ENCODE data around the gene GH2.
"Not testable (repeated sequence)": the region's sequence is repeated elsewhere in the genome, so short reads cannot be mapped to it uniquely, and the experiment has no call there.

Gene GH2

DNA sequence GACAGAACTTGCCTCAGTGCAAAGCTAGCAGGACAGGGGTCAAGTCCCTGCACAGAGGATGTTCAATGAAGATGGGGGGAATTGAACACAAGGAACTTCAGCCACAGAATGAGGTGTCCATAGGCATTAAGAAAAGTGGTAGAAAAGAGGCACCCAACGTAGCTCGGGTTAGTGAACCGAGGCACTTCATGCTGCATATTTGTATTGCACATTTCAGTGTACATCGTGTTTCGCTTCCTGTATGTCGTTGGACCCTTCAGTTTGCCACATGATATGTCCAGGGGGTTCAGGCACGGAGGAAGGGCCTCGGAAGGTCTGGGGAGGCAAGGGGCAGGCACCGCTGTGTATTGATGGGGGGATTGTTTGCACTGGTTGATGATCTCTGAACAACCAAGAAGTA, 3.3 kb downstream of the GH2 start:
- in situ Hi-C loops (cut with MboI; ENCODE audit: low sequenced_read_pairs), result not testable (repeated sequence)

DNA sequence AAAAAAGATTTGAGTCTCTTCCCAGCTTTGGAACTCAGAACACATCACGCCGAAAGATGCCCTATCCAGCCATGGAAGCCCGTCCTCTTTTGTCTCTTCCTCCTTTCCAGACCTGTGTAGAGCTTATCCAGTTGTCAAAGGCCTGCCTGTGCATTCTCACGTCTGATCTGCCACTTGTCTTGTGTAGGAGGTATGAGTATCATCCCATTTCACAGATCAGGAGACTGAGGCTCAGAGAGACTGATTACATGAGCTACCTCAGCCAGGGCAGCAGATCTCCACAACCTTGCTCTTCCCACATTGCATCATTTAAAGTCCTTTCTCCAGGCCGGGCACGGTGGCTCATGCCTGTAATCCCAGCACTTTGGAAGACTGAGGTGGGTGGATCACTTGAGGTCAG, 7.1 kb downstream of the GH2 start:
- in situ Hi-C loops (cut with MboI; ENCODE audit: low sequenced_read_pairs), result not testable (repeated sequence)

DNA sequence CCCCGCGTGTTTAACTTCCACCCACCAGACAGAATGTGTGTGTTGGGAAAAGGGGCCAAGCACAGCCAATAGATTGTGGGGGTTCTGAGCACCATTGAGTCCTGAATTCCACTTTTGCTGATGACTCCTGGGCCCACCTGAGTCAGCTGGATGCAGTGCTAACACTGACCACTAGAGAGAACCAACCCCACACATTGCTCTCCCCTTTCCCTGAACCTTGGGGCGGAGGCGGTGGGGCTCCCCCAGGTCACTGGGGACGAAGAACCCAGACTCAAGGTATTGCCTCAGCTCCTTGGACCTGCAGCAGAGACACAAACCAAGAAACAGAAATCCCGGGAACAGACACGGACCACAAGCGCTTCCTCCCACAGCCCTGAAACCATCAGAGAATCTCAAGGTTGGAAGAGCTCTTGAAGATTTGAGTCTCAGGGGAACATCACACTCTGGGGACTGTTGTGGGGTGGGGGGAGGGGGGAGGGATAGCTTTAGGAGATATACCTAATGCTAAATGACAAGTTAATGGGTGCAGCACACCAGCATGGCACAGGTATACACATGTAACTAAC, 7.6 kb downstream of the GH2 start:
- in situ Hi-C loops (cut with MboI; ENCODE audit: low sequenced_read_pairs), result not testable (repeated sequence)

DNA sequence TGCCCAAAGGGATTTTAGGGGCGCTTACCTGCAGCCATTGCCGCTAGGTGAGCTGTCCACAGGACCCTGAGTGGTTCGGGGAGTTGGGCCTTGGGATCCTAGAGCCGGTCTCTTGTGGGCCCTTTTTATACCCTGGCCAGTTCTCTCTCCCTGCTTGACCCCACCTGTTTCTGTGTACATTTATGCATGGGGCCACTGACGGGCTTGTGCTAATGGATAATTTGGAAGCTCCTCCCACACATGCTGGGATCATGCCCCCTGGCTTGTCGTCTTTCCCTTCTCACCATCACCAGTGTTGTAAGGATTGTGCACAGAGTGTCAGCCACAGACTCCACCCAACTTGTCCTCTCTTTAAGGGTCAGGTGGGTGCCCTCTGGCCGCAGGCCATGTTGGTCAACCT, 8.2 kb downstream of the GH2 start, which contains the start of gene CSH2:
CSH2 (minus strand) TSS at position 101 of the 400 bp plus-strand sequence; CDS start at position 38, 63 bp downstream.
- in situ Hi-C loops (cut with MboI; ENCODE audit: low sequenced_read_pairs), result not testable (repeated sequence)

DNA sequence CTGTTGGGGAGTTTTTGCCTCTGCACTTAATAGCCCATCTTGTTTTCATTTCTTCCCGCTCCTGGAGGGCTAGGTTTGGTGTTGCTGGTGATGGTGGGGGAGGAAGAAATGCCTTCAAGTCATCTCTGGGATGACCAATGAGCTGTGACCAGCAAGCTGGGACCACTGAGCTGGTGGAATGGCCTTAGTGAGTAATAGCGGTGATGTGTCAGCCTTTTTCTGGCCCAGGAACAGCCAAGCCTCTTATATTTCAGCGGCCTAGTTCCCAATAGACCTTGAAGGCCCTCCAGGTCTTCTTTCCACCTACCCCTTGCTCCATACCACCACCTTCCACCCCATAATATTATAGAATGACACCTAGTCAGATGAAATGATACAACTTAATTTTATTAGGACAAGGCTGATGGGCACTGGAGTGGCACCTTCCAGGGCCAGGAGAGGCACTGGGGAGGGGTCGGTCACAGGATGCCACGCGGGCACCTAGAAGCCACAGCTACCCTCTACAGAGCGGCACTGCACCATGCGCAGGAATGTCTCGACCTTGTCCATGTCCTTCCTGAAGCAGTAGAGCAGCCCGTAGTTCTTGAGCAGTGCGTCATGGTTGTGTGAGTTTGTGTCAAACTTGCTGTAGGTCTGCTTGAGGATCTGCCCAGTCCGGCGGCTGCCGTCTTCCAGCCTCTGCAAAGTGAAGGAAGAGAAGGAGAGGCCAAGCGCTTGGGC, 9.9 kb downstream of the GH2 start:
- in situ Hi-C loops (cut with MboI; ENCODE audit: low sequenced_read_pairs), result not testable (repeated sequence)

DNA sequence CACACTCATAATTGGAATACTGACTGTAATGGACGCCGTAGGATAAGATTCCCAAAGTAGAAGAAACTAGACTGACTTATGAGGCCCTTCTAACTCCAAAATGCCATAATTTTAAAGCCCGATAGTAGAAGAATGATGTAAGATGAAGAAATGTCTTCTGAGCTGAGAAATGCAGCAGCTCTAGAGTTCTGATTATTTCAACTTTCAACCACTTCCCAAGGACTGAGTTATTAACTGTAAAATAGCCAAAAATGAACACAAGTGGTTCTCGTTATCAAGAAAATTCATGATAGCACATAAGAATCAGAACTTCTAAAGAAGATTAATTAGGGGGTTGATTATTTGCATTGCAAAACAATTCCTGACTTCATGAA, 11.5 kb downstream of the GH2 start:
- in situ Hi-C loops (cut with MboI; ENCODE audit: low sequenced_read_pairs), result not testable (repeated sequence)

DNA sequence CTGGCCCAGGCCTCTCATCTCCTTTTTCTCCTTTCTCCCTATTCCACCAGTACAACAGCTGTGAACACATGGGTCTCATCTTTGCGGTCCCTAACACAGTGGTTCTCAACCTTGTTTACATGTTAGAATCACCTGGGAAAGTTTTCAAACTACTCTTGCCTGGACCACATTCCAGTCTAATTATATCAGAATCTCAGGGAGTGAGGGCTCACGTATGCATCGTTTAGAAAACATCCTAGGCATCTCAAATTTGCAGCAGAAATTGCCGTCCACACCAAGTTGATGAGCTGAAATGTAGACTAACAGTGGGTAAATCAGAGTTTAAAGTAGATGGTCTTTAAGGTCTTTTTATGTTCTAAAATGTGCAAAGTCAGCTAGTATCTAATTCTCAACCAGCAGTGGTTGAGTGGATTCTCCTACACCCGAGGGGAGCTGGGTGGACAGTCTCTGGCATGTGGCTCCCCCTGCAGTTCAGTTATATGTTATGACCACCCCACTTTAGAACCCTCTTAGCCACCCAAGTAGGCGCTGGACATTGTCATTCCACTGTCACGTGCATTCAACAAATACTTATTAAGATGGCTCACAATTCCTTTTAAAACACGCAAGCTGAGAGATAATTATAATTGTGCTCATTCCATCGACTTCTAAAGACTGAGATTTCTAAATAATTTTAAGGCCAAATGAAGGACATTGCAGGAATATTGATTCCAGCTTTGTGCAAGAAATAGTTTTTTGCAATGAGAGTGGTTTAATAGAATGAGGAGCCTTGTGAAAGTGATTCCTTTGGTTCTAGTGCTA, 12.1 kb downstream of the GH2 start:
- in situ Hi-C loops (cut with MboI; ENCODE audit: low sequenced_read_pairs), result not testable (repeated sequence)

DNA sequence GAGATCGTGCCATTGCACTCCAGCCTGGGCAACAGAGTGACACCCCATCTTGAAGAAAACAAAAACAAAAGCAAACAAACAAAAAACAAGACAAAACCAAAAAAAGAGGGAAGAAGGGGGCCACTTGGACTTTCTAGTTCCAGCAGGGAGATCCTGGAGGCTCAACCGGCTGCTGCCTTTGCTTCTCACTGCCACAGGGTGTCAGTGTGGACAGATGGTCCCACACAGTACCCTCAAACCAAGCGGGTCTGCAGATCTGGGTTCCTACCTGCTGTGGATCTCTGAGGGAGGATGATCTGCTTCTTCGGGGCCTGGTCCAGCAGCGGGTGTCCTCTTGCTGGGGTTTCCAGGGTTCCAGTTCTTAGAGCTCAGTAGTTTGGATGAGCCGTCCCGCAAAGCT, 15.1 kb downstream of the GH2 start:
- in situ Hi-C loops (cut with MboI; ENCODE audit: low sequenced_read_pairs), result not testable (repeated sequence)

DNA sequence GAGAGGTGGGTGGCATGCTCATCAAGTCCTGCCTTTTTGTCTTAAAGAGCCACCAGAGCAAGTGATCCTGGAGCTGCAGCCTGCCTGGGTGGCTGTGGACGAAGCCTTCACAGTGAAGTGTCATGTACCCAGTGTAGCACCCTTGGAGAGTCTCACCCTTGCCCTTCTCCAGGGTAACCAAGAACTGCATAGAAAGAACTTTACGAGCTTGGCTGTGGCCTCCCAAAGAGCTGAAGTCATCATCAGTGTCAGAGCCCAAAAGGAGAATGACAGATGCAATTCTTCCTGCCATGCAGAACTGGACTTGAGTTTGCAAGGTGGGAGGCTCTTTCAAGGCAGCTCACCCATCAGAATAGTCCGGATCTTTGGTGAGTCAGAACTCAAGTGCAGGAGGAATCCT, 22.5 kb downstream of the GH2 start:
- in situ Hi-C loops (cut with MboI; ENCODE audit: low sequenced_read_pairs), result no loop called here

DNA sequence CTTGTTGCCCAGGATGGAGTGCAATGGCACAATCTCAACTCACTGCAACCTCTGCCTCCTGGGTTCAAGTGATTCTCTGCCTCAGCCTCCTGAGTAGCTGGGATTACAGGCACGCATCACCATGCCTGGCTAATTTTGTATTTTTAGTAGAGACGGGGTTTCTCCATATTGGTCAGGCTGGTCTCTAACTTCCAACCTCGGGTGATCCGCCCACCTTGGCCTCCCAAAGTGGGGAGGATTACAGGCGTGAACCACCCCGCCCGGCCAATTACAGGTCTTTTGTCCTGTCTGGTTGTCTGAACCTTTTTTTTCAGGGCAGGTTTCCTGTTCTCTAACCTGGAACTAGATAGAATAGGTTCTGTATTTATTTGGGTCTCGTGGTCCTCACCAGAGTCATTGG, 25.3 kb downstream of the GH2 start:
- in situ Hi-C loops (cut with MboI; ENCODE audit: low sequenced_read_pairs), result not testable (repeated sequence)

DNA sequence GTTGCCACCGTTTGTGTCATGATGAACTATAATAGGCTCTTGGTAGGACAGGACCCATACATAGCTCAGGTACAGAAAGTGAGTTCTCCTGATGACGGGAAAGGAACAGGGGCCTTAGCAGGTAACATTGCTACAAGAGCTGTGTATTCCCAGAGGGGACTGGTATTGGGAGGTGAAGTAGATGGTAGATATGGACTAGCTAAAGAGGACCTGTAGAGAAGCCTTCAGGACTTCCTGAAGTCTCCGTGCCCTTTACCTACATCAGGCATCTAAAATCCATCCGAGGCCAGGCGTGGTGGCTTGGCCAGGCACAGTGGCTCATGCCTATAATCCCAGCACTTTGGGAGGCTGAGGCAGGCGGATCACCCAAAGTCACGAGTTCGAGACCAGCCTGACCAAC, 26.6 kb downstream of the GH2 start:
- in situ Hi-C loops (cut with MboI; ENCODE audit: low sequenced_read_pairs), result no loop called here

DNA sequence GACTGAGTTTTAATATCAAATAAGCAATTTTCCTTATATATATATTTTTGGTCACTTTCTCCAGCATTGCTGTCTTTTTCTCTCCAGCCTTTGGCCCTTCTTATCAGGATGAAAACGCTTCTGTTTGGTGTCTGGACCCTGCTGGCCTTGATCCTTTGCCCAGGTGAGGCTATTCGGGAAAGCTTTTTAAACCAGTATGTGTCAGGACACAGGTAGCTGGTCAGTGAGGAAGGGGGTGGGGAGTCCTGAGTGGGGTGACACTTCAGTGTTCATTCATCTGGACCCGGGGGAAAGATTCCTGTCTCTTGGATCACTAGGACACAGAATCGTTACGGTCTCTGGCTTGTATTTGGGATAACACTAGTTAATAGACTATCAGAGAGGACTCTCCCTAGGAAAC, 27.0 kb downstream of the GH2 start:
- in situ Hi-C loops (cut with MboI; ENCODE audit: low sequenced_read_pairs), result no loop called here

DNA sequence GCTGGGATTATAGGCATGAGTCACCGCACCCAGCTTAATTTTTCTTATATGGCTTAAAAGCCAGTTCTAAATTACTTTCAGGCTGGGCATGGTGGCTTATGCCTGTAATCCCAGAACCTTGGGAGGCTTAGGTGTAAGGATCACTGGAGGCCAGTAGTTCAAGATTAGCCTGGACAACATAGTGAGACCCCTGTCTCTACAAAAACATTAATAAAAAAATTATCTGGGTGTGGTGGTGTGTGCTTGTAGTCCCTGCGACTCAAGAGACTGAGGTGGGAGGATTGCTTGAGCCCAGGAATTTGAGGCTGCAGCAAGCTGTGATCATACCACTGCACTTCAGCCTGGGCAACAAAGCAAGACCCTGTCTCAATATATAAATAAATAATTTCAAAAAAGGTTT, 28.5 kb downstream of the GH2 start:
- in situ Hi-C loops (cut with MboI; ENCODE audit: low sequenced_read_pairs), result no loop called here

DNA sequence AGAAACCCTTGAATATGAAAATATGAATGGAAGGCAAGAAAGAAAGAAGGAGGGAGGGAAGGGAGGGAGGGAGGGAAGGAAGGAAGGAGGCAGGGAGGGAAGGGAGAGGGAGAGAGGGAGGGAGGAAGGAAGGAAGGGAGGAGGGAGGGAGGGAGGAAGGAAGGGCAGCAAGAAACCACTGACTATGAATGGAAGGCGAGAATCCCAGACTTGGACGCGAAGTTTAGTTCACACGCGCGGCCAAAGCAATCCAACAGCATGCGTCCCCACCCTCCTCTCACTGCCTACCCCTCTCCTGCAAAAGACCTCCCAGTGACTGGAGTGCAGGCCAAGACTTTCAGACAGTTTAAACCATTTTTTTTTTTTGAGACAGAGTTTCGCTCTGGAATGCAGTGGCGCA, 31.3 kb downstream of the GH2 start:
- in situ Hi-C loops (cut with MboI; ENCODE audit: low sequenced_read_pairs), result no loop called here

DNA sequence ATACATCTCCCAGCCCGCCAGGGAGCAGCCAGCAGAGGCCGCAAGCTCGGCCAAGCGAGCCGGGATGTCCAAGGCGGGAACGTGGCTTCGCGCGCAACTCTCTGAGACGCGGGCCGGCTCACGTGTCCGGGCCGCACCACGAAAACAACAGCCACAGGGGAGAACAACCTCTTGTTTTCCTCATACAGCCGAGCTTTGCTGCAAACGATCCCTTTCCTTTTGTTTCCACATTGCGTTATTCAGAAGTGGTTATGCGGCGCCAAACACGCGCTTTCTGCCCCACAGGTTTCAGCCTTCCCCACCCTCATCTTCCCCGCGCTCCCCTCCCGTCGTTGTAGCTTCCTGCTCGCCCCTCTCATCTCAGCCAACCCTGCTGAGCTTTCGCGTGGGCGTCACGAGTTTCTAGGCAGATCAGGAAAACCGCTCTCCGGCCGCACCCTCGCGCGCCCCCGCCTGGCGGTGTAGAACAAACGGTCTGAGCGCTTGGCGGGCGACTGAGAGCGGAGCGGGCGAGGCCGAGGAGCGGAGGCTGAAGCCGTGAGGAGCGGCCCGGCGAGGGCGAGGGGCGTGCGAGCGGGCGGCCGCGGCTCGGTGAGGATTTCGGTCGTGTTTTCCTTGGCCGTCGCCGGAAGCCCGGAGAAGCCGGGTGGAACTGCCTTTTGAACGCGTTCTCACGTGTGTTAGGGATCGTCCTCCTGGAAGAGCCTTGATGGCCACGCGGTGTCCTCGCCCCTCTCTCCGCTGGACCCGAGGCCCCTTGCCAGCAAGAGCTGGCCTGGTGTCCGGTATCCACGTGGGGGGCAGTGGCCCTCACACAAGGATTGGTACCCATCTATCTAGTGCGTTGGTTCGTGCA, 32.7 kb downstream of the GH2 start:
- in situ Hi-C loops (cut with MboI; ENCODE audit: low sequenced_read_pairs), result loop anchor here (25.0 kb wide), 1 partner anchor 412 kb away; the partner anchor contains the start of gene CYB561

DNA sequence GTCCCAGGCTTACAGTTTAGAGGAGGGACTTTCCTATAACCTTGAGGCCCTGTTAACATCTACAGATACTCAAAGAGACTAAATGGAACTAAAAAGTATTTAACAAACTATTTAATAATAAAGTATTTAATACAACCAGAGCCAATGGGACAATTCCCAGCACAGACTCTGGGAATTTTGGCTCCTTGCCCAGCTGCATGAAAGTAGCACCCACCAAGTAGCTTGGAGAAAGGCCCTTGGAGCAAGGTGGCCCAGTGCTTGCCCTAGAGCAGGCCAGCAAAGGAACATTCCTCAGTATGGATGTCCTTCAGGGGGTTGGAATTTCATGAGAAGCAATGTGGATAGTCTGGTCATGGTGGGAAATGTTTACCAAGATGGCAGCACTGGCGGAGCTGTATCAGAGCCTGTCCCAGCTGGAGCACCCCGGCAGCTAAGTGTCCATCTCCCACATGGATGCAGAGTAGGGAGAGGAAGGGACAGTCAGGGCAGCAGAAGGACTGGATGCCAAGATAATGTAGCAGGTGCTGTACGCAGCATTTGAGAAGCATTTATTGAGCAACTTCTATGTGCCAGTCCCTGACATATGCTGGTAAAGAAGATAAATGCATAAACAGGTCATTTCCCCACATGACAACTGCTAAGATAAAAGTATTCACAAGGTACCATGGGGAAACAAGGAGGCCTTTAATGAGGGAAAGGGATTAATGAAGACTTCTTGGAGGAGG, 34.1 kb downstream of the GH2 start:
- in situ Hi-C loops (cut with MboI; ENCODE audit: low sequenced_read_pairs), result loop anchor here (25.0 kb wide), 1 partner anchor 410 kb away; the partner anchor contains the start of gene CYB561

DNA sequence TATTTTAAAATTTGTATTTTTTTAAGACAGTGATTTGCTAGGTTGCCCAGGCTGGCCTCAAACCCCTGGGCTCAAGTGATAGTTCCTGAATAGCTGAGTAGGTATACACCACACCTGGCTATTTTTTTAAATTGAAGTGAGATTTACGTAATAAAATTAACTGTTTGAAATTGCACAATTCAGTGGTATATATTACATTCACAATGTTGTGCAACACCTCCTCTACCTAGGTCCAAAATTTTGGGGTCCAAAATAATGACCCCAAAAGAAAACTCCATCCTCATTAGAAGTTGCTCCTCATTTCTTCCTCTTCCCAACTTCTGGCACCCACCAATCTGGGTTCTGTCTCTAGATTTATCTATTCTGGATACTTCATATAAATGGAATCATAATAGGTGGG, 36.2 kb downstream of the GH2 start:
- in situ Hi-C loops (cut with MboI; ENCODE audit: low sequenced_read_pairs), result loop anchor here (25.0 kb wide), 1 partner anchor 408 kb away; the partner anchor contains the start of gene CYB561

DNA sequence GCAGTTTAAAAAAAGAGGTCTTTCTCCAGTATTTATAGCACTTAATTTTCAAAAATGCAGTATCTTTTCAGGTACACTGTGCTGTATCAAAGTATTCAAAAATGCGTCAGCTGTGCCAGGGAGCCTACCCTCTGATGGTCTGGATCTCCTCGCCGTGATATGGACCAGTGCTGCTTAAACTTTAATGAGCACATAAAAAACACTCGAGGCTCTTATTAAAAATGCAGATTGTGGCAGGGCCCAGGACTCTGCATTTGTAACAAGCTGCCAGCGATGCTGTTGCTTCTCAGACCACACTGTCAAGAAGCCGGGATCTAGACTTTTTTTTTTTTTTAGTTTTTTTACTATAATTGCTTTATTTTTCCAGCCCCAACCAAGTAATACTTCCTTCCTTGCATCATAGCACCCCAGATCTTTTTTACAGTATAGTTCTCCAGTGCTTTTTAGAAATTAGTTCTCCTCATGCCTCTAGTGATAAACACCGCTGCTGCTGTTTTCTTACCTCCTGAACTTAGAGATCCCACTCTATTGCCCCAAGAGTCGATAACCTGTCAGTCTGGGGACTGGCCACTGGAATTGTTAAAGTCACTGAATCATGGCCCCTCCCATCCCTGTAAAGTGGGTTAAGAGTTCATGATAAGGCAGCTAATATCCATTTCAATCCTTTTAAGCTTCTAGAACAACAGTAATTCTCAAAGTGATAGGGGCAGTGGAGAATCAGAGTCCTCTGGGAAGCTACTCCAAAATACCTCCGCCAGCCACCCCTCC, 37.6 kb downstream of the GH2 start:
- in situ Hi-C loops (cut with MboI; ENCODE audit: low sequenced_read_pairs), result loop anchor here (25.0 kb wide), 1 partner anchor 407 kb away; the partner anchor contains the start of gene CYB561

DNA sequence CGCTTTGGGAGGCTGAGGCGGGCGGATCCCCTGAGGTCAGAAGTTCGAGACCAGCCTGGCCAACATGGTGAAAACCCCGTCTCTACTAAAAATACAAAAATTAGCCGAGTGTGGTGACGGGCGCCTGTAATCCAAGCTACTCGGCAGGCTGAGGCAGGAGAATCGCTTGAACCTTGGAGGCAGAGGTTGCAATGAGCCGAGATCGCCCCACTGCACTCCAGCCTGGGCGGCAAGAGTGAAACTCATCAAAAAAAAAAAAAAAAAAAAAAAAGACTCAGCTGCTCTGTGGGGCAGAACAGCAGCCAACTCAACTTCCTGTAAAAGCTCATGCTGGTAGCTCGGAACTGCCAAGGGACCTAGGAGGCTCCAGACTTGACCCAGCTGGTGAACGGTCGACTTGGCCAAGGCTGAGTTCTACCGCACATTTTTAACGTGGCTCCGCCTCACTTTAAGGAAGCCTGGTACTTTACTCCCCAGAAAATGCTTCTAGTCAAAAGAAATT, 38.3 kb downstream of the GH2 start:
- in situ Hi-C loops (cut with MboI; ENCODE audit: low sequenced_read_pairs), result loop anchor here (25.0 kb wide), 1 partner anchor 406 kb away; the partner anchor contains the start of gene CYB561

Measured in HL-60/S4 (cell line).